Panc1 (cell line): ENCODE results near the gene MED23. TPM values are rescaled to one million over a fixed set of nuclear protein-coding genes. Genes with fewer than 3 reads are reported as not detected.

ENCODE experiments used
- ATAC-seq: fragments of 200-7000 bp; cut with Tn5 transposase; 2 replicates; pipeline ENCODE4 v1.9.1; 2020; ENCODE audit warnings: mild to moderate bottlenecking, moderate library complexity
- BruUV-seq: library from RNA; stranded (reverse); fragments of 400-500 nt; replicated peaks from 2 replicates; lab custom pipeline; 2021; lab: Mats Ljungman, UMichigan
- CTCF ChIA-PET: fragments of 300-600 bp; sonication (Branson Sonifier 250); formaldehyde crosslinking; loops from one replicate; lab custom pipeline; 2022; ENCODE audit warnings: antibody characterized with exemption; lab: Charles Lee
- POLR2A ChIA-PET: fragments of 300-600 bp; sonication (Branson Sonifier 250); formaldehyde crosslinking; loops from one replicate; lab custom pipeline; 2022; ENCODE audit warnings: antibody characterized with exemption; lab: Charles Lee
- DNase-seq: peaks from one replicate; pipeline ENCODE4 v3.0.0-alpha.2; 2010; ENCODE audit warnings: low read depth, low spot score
- H3K27ac ChIP-seq: 2 replicates; pipeline ENCODE4 v1.5.1; 2011; ENCODE audit warnings: mild to moderate bottlenecking, low read length, inconsistent platforms
- H3K27me3 ChIP-seq: fragments of 200-500 bp; sonication (Bioruptor generic); 2 replicates; pipeline ENCODE4 v1.6.0; 2014; ENCODE audit warnings: low read length, inconsistent platforms; ENCODE audit not compliant: control insufficient read depth, insufficient read depth
- H3K36me3 ChIP-seq: fragments of 200-500 bp; sonication (Bioruptor generic); 2 replicates; pipeline ENCODE4 v1.5.1; 2014; ENCODE audit warnings: inconsistent platforms, mild to moderate bottlenecking, low read length, moderate library complexity; ENCODE audit not compliant: control insufficient read depth, insufficient read depth
- H3K4me1 ChIP-seq: 2 replicates; pipeline ENCODE4 v1.5.1; 2011; ENCODE audit warnings: inconsistent platforms, mild to moderate bottlenecking, low read length, moderate library complexity; ENCODE audit not compliant: control insufficient read depth, insufficient read depth
- H3K4me3 ChIP-seq, 2 experiments: 2 replicates each; pipeline ENCODE4 v1.5.1; 2011 to 2012; ENCODE audit warnings: low read depth in 2 of 2, low read length in 2 of 2, mild to moderate bottlenecking in 2 of 2, inconsistent platforms in 1 of 2, moderate library complexity in 1 of 2
- H3K9me3 ChIP-seq: fragments of 200-500 bp; sonication (Bioruptor generic); 2 replicates; pipeline ENCODE4 v1.5.1; 2014; ENCODE audit warnings: low read depth, mild to moderate bottlenecking, inconsistent platforms, low read length, moderate library complexity; ENCODE audit not compliant: control insufficient read depth, insufficient read depth
- POLR2AphosphoS5 ChIP-seq: IDR thresholded peaks from 2 replicates; pipeline ENCODE4 v1.6.1; 2012; ENCODE audit warnings: mild to moderate bottlenecking, low read depth, low read length, moderate library complexity
- REST ChIP-seq, 2 experiments: IDR thresholded peaks; 2 replicates each; pipeline ENCODE4 v1.6.1; 2011 to 2012; ENCODE audit warnings: low read depth in 2 of 2, control low read depth in 1 of 2, low read length in 1 of 2, mild to moderate bottlenecking in 1 of 2, moderate library complexity in 1 of 2; ENCODE audit not compliant: insufficient read depth in 1 of 2
- SIN3A ChIP-seq: IDR thresholded peaks from 2 replicates; pipeline ENCODE4 v1.6.1; 2012; ENCODE audit warnings: low read depth, mild to moderate bottlenecking, low read length, moderate library complexity, borderline replicate concordance; ENCODE audit not compliant: insufficient read depth
- TCF7L2 ChIP-seq: IDR thresholded peaks from 2 replicates; pipeline ENCODE4 v1.6.1; 2011; ENCODE audit warnings: mild to moderate bottlenecking, low read depth, low read length, inconsistent platforms
- in situ Hi-C: cut with HindIII; loops from 2 replicates; pipeline ENCODE4 v1.10.0; 2016; ENCODE audit warnings: low sequenced_read_pairs, low pct_unique_long_range_greater_than_20kb
- intact Hi-C: fragments of 100-400 bp; cut with micrococcal nuclease; formaldehyde crosslinking; loops from one replicate; pipeline ENCODE4 v1.10.0; 2022; ENCODE audit not compliant: unreplicated experiment
- total RNA-seq: library from RNA; stranded (reverse); gene quantifications from one replicate; pipeline ENCODE4 v1.2.1, GENCODE V29; 2021; ENCODE audit not compliant: unreplicated experiment
- TF ChIP-seq, protein P1 (sequence below): fragments of 450-650 bp; IDR thresholded peaks from 2 replicates; pipeline ENCODE4 v1.5.1; 2017; ENCODE audit warnings: mild to moderate bottlenecking

The MED23 gene
- total RNA-seq, 1 experiment from 2014 or later: 18.3 TPM

DNA sequence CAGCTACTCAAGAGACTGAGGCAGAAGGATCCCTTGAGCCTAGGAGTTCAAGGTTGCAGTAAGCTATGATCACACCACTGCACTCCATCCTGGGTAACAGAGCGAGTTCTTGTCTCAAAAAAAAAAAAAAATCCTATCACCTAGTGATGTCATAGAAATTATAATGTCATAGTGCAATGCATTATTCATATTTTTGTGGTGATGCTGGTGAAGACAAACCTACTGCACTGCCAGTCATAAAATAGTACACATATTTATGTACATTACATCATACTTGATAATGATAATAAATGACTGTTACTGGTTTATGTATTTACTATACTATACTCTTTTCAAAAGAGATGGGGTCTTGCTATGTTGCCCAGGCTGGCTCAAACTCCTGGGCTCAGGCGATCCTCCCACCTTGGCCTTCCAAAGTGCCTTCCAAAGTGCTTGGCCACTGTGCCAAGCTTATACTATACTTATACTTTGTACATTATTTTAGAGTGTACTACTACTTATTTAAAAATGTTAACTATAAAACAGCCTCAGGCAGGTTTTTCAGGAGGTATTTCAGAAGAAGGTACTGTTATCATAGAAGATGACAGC is 35.6 kb upstream of the MED23 start:
- Histone ChIP-seq H3K4me1 (no peaks in the 10 kb centered on the region), H3K36me3 (no peaks in the 10 kb centered on the region), H3K4me3 (no peak overlapping the region), H3K27ac (no peak overlapping the region), H3K27me3 (no peaks in the 10 kb centered on the region), H3K9me3 (no peaks in the 10 kb centered on the region)
- no peak for DNase-seq
- TF ChIP-seq POLR2AphosphoS5: no peak
- TF ChIP-seq, protein P1, sequence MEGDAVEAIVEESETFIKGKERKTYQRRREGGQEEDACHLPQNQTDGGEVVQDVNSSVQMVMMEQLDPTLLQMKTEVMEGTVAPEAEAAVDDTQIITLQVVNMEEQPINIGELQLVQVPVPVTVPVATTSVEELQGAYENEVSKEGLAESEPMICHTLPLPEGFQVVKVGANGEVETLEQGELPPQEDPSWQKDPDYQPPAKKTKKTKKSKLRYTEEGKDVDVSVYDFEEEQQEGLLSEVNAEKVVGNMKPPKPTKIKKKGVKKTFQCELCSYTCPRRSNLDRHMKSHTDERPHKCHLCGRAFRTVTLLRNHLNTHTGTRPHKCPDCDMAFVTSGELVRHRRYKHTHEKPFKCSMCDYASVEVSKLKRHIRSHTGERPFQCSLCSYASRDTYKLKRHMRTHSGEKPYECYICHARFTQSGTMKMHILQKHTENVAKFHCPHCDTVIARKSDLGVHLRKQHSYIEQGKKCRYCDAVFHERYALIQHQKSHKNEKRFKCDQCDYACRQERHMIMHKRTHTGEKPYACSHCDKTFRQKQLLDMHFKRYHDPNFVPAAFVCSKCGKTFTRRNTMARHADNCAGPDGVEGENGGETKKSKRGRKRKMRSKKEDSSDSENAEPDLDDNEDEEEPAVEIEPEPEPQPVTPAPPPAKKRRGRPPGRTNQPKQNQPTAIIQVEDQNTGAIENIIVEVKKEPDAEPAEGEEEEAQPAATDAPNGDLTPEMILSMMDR: no peak
- no peak for TF ChIP-seq REST (IDR thresholded peaks at IDR 0.05; ENCODE audit: insufficient read depth in 1 of 2, low read depth in 2 of 2, low read length in 1 of 2)
- no peak for TF ChIP-seq SIN3A
- CTCF ChIA-PET: interaction anchor here (0.6 kb wide), 1 partner anchor 30 kb away, joined by 4 read pairs; no protein-coding TSS in a partner anchor
- ATAC-seq: no peak
- POLR2A ChIA-PET: no interaction called here
- BruUV-seq: no TSS peak
- intact Hi-C loops: no loop called here
- in situ Hi-C loops: no loop called here

DNA sequence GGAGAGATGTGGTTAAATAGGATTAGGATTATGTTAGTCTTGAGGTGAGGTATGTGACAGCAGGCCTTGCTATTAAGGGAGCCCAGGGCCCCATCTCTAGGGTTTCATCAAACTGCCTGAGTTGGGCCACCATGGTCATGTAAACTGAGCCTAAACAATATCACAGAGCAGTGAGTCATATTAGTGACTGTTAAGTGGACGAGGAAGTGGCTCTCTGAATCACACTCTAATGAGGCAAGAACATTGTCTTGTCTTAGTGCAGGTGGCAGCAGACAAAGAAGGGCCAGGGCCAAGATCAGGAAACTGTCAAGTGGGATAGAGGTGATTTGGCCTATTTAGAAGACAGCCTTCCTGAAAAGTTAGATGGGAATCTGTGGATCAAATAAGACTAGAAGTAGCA is 32.2 kb upstream of the MED23 start:
- in situ Hi-C loops: no loop called here
- no peak; the same call in 1 of the 2 replicates for ATAC-seq
- DNase-seq: no peak
- TF ChIP-seq SIN3A (no peak), POLR2AphosphoS5 (no peak), REST (IDR thresholded peaks at IDR 0.05; ENCODE audit: insufficient read depth in 1 of 2, low read depth in 2 of 2, low read length in 1 of 2) (no peak), TCF7L2 (no peak)
- TF ChIP-seq, protein P1: no peak
- H3K36me3 ChIP-seq: no peaks in the 10 kb centered on the region
- no peak overlapping the region for H3K4me3 ChIP-seq
- intact Hi-C loops: no loop called here
- BruUV-seq: no TSS peak
- ChIA-PET CTCF (interaction anchor here (0.7 kb wide), 1 partner anchor 388 kb away, joined by 3 read pairs; no protein-coding TSS in a partner anchor), POLR2A (no interaction called here)
- H3K4me1 ChIP-seq: no peaks in the 10 kb centered on the region
- no peak overlapping the region for H3K27ac ChIP-seq
- no peaks in the 10 kb centered on the region for H3K9me3 ChIP-seq
- H3K27me3 ChIP-seq: no peaks in the 10 kb centered on the region
